HepG2 (cell line): ENCODE measurements around the gene SEMA4B. TPM values are rescaled to one million over a fixed set of nuclear protein-coding genes. Genes with fewer than 3 reads are reported as not detected.

Source experiments
- ATAC-seq: fragments of 200-7000 bp; cut with Tn5 transposase; 3 replicates; pipeline ENCODE4 v1.9.1; 2020; ENCODE audit warnings: mild to moderate bottlenecking, moderate library complexity
- BruUV-seq: library from RNA; stranded (reverse); fragments of 400-500 nt; replicated peaks from 2 replicates; lab custom pipeline; 2021; lab: Mats Ljungman, UMichigan
- CTCF ChIA-PET: fragments of 300-600 bp; formaldehyde crosslinking; extraction: SDS; loops from one replicate; lab custom pipeline; 2021; ENCODE audit warnings: low total read pairs, inconsistent platforms, low intra/inter-chr PET ratio; lab: Yijun Ruan, JAX
- POLR2A ChIA-PET: fragments of 350-600 bp; sonication (Branson Sonifier 250); formaldehyde crosslinking; loops from one replicate; lab custom pipeline; 2020; ENCODE audit warnings: antibody characterized with exemption, inconsistent platforms; lab: Yijun Ruan, JAX
- DNase-seq: peaks from one replicate; pipeline ENCODE4 v3.0.0-alpha.2; 2015; ENCODE audit warnings: low spot score
- FAIRE-seq: peaks from 3 replicates; lab custom pipeline; 2011; peaks lifted over from hg19 to GRCh38; lab: Jason Lieb, UNC
- H2AFZ ChIP-seq: one replicate; pipeline ENCODE4 v1.6.1; 2011; ENCODE audit warnings: low read length, inconsistent platforms
- H3K27ac ChIP-seq: fragments of 300-600 bp; 3 replicates; pipeline ENCODE4 v1.8.0; 2011; ENCODE audit warnings: mixed run types, mild to moderate bottlenecking, mixed read lengths, low read length, inconsistent platforms; ENCODE audit not compliant: insufficient read depth; ENCODE audit errors: extremely low read length
- H3K27me3 ChIP-seq, 2 experiments: fragments of 200-600 bp in 1 of 2; 2 replicates in 1 of 2; 3 replicates in 1 of 2; pipeline versions ENCODE4 v1.6.0 to v1.8.0; 2011; ENCODE audit warnings: low read length in 2 of 2, mild to moderate bottlenecking in 2 of 2, moderate library complexity in 2 of 2, inconsistent platforms in 1 of 2; ENCODE audit not compliant: insufficient read depth in 2 of 2, control insufficient read depth in 1 of 2
- H3K36me3 ChIP-seq, 2 experiments: fragments of 200-600 bp in 1 of 2; replicated peaks in 1 of 2; 2 replicates in 1 of 2; 3 replicates in 1 of 2; pipeline versions ENCODE4 v1.5.1 to v1.8.0; 2011; ENCODE audit warnings: low read length in 2 of 2, inconsistent platforms in 1 of 2; ENCODE audit not compliant: insufficient read depth in 2 of 2, control insufficient read depth in 1 of 2
- H3K4me1 ChIP-seq: 2 replicates; pipeline ENCODE4 v1.5.1; 2012; ENCODE audit warnings: low read length, inconsistent platforms; ENCODE audit not compliant: insufficient read depth
- H3K4me2 ChIP-seq: 2 replicates; pipeline ENCODE4 v1.6.0; 2011; ENCODE audit warnings: low read depth, low read length, inconsistent platforms
- H3K4me3 ChIP-seq, 3 experiments: fragments of 200-600 bp in 1 of 3; sonication (generic), shearing (Covaris generic) in 1 of 3; replicated peaks in 1 of 3; 2 replicates each; pipeline ENCODE4 v1.5.1; 2011 to 2016; ENCODE audit warnings: low read length in 3 of 3, inconsistent platforms in 2 of 3, low read depth in 2 of 3, mild to moderate bottlenecking in 2 of 3, control low read depth in 1 of 3, mixed read lengths in 1 of 3; ENCODE audit not compliant: insufficient read depth in 1 of 3
- H3K79me2 ChIP-seq: one replicate; pipeline ENCODE4 v1.6.1; 2011; ENCODE audit warnings: low read length, inconsistent platforms; ENCODE audit not compliant: insufficient read depth
- H3K9ac ChIP-seq: 2 replicates; pipeline ENCODE4 v1.6.0; 2011; ENCODE audit warnings: mild to moderate bottlenecking, low read depth, low read length, inconsistent platforms; ENCODE audit not compliant: insufficient read depth
- H3K9me3 ChIP-seq: 2 replicates; pipeline ENCODE4 v1.5.1; 2012; ENCODE audit warnings: mild to moderate bottlenecking, low read length
- H4K20me1 ChIP-seq: 2 replicates; pipeline ENCODE4 v1.6.0; 2011; ENCODE audit warnings: inconsistent platforms, mild to moderate bottlenecking, low read length, moderate library complexity; ENCODE audit not compliant: insufficient read depth
- AGO1 ChIP-seq: fragments of 200-400 bp; formaldehyde crosslinking; IDR thresholded peaks from 2 replicates; pipeline ENCODE4 v1.6.1; 2017; ENCODE audit warnings: mild to moderate bottlenecking, low read depth, low read length, moderate library complexity; ENCODE audit not compliant: poor library complexity, severe bottlenecking
- ARNT2 ChIP-seq: sonication (generic); formaldehyde crosslinking; IDR thresholded peaks from 2 replicates; pipeline ENCODE4 v1.8.0; 2022; ENCODE audit warnings: mild to moderate bottlenecking, low read depth, missing genetic modification reagents, moderate library complexity
- BRD4 ChIP-seq: sonication (generic); formaldehyde crosslinking; IDR thresholded peaks from 2 replicates; pipeline ENCODE4 v1.4.0; 2020; ENCODE audit warnings: missing genetic modification reagents
- CAMTA2 ChIP-seq: sonication (generic); formaldehyde crosslinking; IDR thresholded peaks from 2 replicates; pipeline ENCODE4 v1.4.0; 2020; ENCODE audit warnings: mild to moderate bottlenecking, missing genetic modification reagents, borderline replicate concordance
- DMAP1 ChIP-seq: IDR thresholded peaks from 2 replicates; pipeline ENCODE4 v1.6.1; 2016
- FOXA1 ChIP-seq, 2 experiments: fragments of 450-650 bp in 1 of 2; sonication (generic) in 1 of 2; formaldehyde crosslinking in 1 of 2; IDR thresholded peaks; 2 replicates each; pipeline versions ENCODE4 v1.4.0 to v1.6.1; 2016 to 2020; ENCODE audit warnings: missing genetic modification reagents in 1 of 2
- GZF1 ChIP-seq: sonication (generic); formaldehyde crosslinking; IDR thresholded peaks from 2 replicates; pipeline ENCODE4 v1.5.1; 2020; ENCODE audit warnings: mild to moderate bottlenecking, missing genetic modification reagents
- JARID2 ChIP-seq: sonication (generic); formaldehyde crosslinking; IDR thresholded peaks from 2 replicates; pipeline ENCODE4 v1.8.1; 2023; ENCODE audit warnings: missing genetic modification reagents, inconsistent platforms; ENCODE audit not compliant: insufficient replicate concordance
- KDM6A ChIP-seq: IDR thresholded peaks from 2 replicates; pipeline ENCODE4 v1.6.1; 2016; ENCODE audit warnings: low read depth
- NFKBIZ ChIP-seq: IDR thresholded peaks from 2 replicates; pipeline ENCODE4 v1.6.1; 2018; ENCODE audit warnings: missing genetic modification reagents, missing compliant biosample characterization
- PPARG ChIP-seq: conservative IDR thresholded peaks from 2 replicates; pipeline ENCODE4 v1.6.1; 2016; ENCODE audit warnings: missing biosample characterization, missing genetic modification reagents
- SOX5 ChIP-seq: IDR thresholded peaks from 2 replicates; pipeline ENCODE4 v1.6.1; 2016; ENCODE audit warnings: borderline replicate concordance
- TOPORS ChIP-seq: sonication (generic); formaldehyde crosslinking; IDR thresholded peaks from 2 replicates; pipeline ENCODE4 v1.8.0; 2023; ENCODE audit warnings: mild to moderate bottlenecking, missing genetic modification reagents
- ZNF263 ChIP-seq: sonication (generic); formaldehyde crosslinking; IDR thresholded peaks from 2 replicates; pipeline ENCODE4 v1.4.0; 2020; ENCODE audit warnings: missing genetic modification reagents
- ZNF557 ChIP-seq: sonication (generic); formaldehyde crosslinking; IDR thresholded peaks from 2 replicates; pipeline ENCODE4 v1.4.0; 2020; ENCODE audit warnings: missing genetic modification reagents
- ZZZ3 ChIP-seq: sonication (generic); formaldehyde crosslinking; IDR thresholded peaks from 2 replicates; pipeline ENCODE4 v1.4.0; 2020; ENCODE audit warnings: missing genetic modification reagents, mild to moderate bottlenecking, borderline replicate concordance
- WGBS: methylation state at CpG from one replicate; pipeline ENCODE4 v1.1.6; 2017; ENCODE audit warnings: low lambda C conversion rate; 5-methylcytosine and 5-hydroxymethylcytosine counted together
- in situ Hi-C: cut with HindIII; loops from 2 replicates; pipeline ENCODE4 v1.10.0; 2017; ENCODE audit warnings: low pct_unique_long_range_greater_than_20kb; ENCODE audit not compliant: extremely low pct_ligation_motif_present
- intact Hi-C: fragments of 100-400 bp; cut with micrococcal nuclease; formaldehyde crosslinking; loops from one replicate; pipeline ENCODE4 v1.10.0; 2022; ENCODE audit not compliant: unreplicated experiment
- polyA plus RNA-seq, 8 experiments: library from polyadenylated mRNA; depleted of rRNA in 3 of 8; stranded (reverse) in 7 of 8; unstranded in 1 of 8; fragments of >200 nt; fragmentation: Illumina TruSeq in 4 of 8; extraction: Trizol in 4 of 8; gene quantifications; 2 replicates each; pipeline versions ENCODE4 v1.2.1 to v1.2.3, GENCODE V29; 2011 to 2016; ENCODE audit warnings: low read depth in 4 of 8, missing spikeins in 1 of 8, mixed read lengths in 1 of 8; ENCODE audit not compliant: insufficient read depth in 1 of 8
- total RNA-seq, 5 experiments: library from RNA; depleted of rRNA; stranded (reverse); fragments of >200 nt; fragmentation: Illumina TruSeq; extraction: Trizol; gene quantifications; 2 replicates each; pipeline ENCODE4 v1.2.3, GENCODE V29; 2016; ENCODE audit warnings: low read depth in 1 of 5

The SEMA4B gene
- total and polyA plus RNA-seq, 2 of the 13 experiments (the other 11 are each of a cell fraction or from before 2014, with no cell fraction given): 2.1 to 17.0 TPM

GRCh38 chr15:90213122-90213817 lies 12.1 kb downstream of the SEMA4B start:
- Histone ChIP-seq H3K27ac (no peak overlapping the region), H3K27me3 (no peaks in the 10 kb centered on the region), H4K20me1 (no peaks in the 10 kb centered on the region), H3K4me1 (peaks cover 22% of the 10 kb centered on the region), H3K9me3 (no peaks in the 10 kb centered on the region), H2AFZ (no peak overlapping the region), H3K79me2 (no peaks in the 10 kb centered on the region), H3K4me2 (no peak overlapping the region), H3K4me3 (no peak overlapping the region), H3K36me3 (peaks cover 2 to 7% of the 10 kb centered on the region in 2 experiments; a peak in 1 of 5 replicates), H3K9ac (no peak overlapping the region)
- ChIA-PET POLR2A (no interaction called here), CTCF (no interaction called here)
- 95% methylated on average over 12 of the region's 12 CpGs for WGBS
- intact Hi-C loops: no loop called here
- FAIRE-seq (no peak), DNase-seq (no peak), ATAC-seq (no peak)
- BruUV-seq: no TSS peak
- TF ChIP-seq CAMTA2 (CRISPR knock-in tag) (no peak), FOXA1 (IDR thresholded peaks at IDR 0.05) (no peak), FOXA1 (CRISPR knock-in tag; IDR thresholded peaks at IDR 0.05) (no peak), ZZZ3 (CRISPR knock-in tag) (no peak), DMAP1 (CRISPR knock-in tag) (no peak), ARNT2 (CRISPR knock-in tag) (no peak), TOPORS (CRISPR knock-in tag) (no peak), ZNF557 (no peak), PPARG (CRISPR knock-in tag) (no peak), JARID2 (CRISPR knock-in tag) (no peak), GZF1 (CRISPR knock-in tag) (no peak), ZNF263 (no peak), SOX5 (no peak), KDM6A (CRISPR knock-in tag) (no peak), BRD4 (CRISPR knock-in tag) (no peak), NFKBIZ (CRISPR knock-in tag) (no peak), AGO1 (no peak)
- in situ Hi-C loops: no loop called here
